22Rv1 (cell line): ENCODE measurements around the gene MRM1.
A peak's percentile ranks its signal among the peaks of the same experiment; 100 is the strongest.

Experiments used
- H3K27ac ChIP-seq: fragments of 450-650 bp; 2 replicates; pipeline ENCODE4 v1.5.1; 2017
- CTCF ChIP-seq: fragments of 450-650 bp; IDR thresholded peaks from 2 replicates; pipeline ENCODE4 v1.5.1; 2017; ENCODE audit warnings: mild to moderate bottlenecking
- ZFX ChIP-seq: fragments of 450-650 bp; IDR thresholded peaks from 2 replicates; pipeline ENCODE4 v1.6.1; 2017; ENCODE audit warnings: antibody characterized with exemption, borderline replicate concordance

MRM1 gene

GRCh38 chr17:36601303-36602029 lies at the start of gene MRM1:
MRM1 (plus strand) TSS chr17:36601583; CDS start chr17:36601811, 228 bp downstream.
- peak within 1 kb of the TSS; percentile 81 for H3K27ac ChIP-seq
- TF ChIP-seq ZFX (no peak), CTCF (peak; percentile 37; the same call in 1 of the 2 replicates)

GRCh38 chr17:36553459-36553858 lies 47.9 kb upstream of the MRM1 start:
- no peak overlapping the region for H3K27ac ChIP-seq
- TF ChIP-seq CTCF (no peak), ZFX (no peak)

- TF ChIP-seq ZFX (no peak), CTCF (no peak)
- H3K27ac ChIP-seq = no peak overlapping the region
Measured at GRCh38 chr17:36566081-36566480, 35.3 kb upstream of the MRM1 start.

GRCh38 chr17:36575028-36575427 lies 26.4 kb upstream of the MRM1 start:
- H3K27ac ChIP-seq = no peak overlapping the region
- TF ChIP-seq ZFX = no peak
- no peak for TF ChIP-seq CTCF

GRCh38 chr17:36576793-36577192 lies 24.6 kb upstream of the MRM1 start:
- no peak for TF ChIP-seq CTCF
- no peak for TF ChIP-seq ZFX

GRCh38 chr17:36578671-36579070 lies 22.7 kb upstream of the MRM1 start:
- no peak overlapping the region for H3K27ac ChIP-seq
- TF ChIP-seq ZFX (no peak), CTCF (no peak)

More at GRCh38 chr17:36576793-36577192, 24.6 kb upstream of the MRM1 start:
- no peak overlapping the region; the same call in 1 of the 2 replicates for H3K27ac ChIP-seq

- TF ChIP-seq ZFX (no peak), CTCF (no peak)
- H3K27ac ChIP-seq = no peak overlapping the region
Measured at GRCh38 chr17:36583787-36584186, 17.6 kb upstream of the MRM1 start.
